Panc1 (cell line): ENCODE measurements around the gene TNPO3. TPM values are rescaled to one million over a fixed set of nuclear protein-coding genes. Genes with fewer than 3 reads are reported as not detected.

Experiments used
- ATAC-seq: fragments of 200-7000 bp; cut with Tn5 transposase; 2 replicates; pipeline ENCODE4 v1.9.1; 2020; ENCODE audit warnings: mild to moderate bottlenecking, moderate library complexity
- BruUV-seq: library from RNA; stranded (reverse); fragments of 400-500 nt; replicated peaks from 2 replicates; lab custom pipeline; 2021; lab: Mats Ljungman, UMichigan
- CTCF ChIA-PET: fragments of 300-600 bp; sonication (Branson Sonifier 250); formaldehyde crosslinking; loops from one replicate; lab custom pipeline; 2022; ENCODE audit warnings: antibody characterized with exemption; lab: Charles Lee
- POLR2A ChIA-PET: fragments of 300-600 bp; sonication (Branson Sonifier 250); formaldehyde crosslinking; loops from one replicate; lab custom pipeline; 2022; ENCODE audit warnings: antibody characterized with exemption; lab: Charles Lee
- DNase-seq: peaks from one replicate; pipeline ENCODE4 v3.0.0-alpha.2; 2010; ENCODE audit warnings: low read depth, low spot score
- H3K27ac ChIP-seq: 2 replicates; pipeline ENCODE4 v1.5.1; 2011; ENCODE audit warnings: mild to moderate bottlenecking, low read length, inconsistent platforms
- H3K27me3 ChIP-seq: fragments of 200-500 bp; sonication (Bioruptor generic); 2 replicates; pipeline ENCODE4 v1.6.0; 2014; ENCODE audit warnings: low read length, inconsistent platforms; ENCODE audit not compliant: control insufficient read depth, insufficient read depth
- H3K36me3 ChIP-seq: fragments of 200-500 bp; sonication (Bioruptor generic); 2 replicates; pipeline ENCODE4 v1.5.1; 2014; ENCODE audit warnings: inconsistent platforms, mild to moderate bottlenecking, low read length, moderate library complexity; ENCODE audit not compliant: control insufficient read depth, insufficient read depth
- H3K4me1 ChIP-seq: 2 replicates; pipeline ENCODE4 v1.5.1; 2011; ENCODE audit warnings: inconsistent platforms, mild to moderate bottlenecking, low read length, moderate library complexity; ENCODE audit not compliant: control insufficient read depth, insufficient read depth
- H3K4me3 ChIP-seq, 2 experiments: 2 replicates each; pipeline ENCODE4 v1.5.1; 2011 to 2012; ENCODE audit warnings: low read depth in 2 of 2, low read length in 2 of 2, mild to moderate bottlenecking in 2 of 2, inconsistent platforms in 1 of 2, moderate library complexity in 1 of 2
- H3K9me3 ChIP-seq: fragments of 200-500 bp; sonication (Bioruptor generic); 2 replicates; pipeline ENCODE4 v1.5.1; 2014; ENCODE audit warnings: low read depth, mild to moderate bottlenecking, inconsistent platforms, low read length, moderate library complexity; ENCODE audit not compliant: control insufficient read depth, insufficient read depth
- CTCF ChIP-seq: fragments of 450-650 bp; IDR thresholded peaks from 2 replicates; pipeline ENCODE4 v1.5.1; 2017; ENCODE audit warnings: mild to moderate bottlenecking
- POLR2AphosphoS5 ChIP-seq: IDR thresholded peaks from 2 replicates; pipeline ENCODE4 v1.6.1; 2012; ENCODE audit warnings: mild to moderate bottlenecking, low read depth, low read length, moderate library complexity
- REST ChIP-seq, 2 experiments: IDR thresholded peaks; 2 replicates each; pipeline ENCODE4 v1.6.1; 2011 to 2012; ENCODE audit warnings: low read depth in 2 of 2, control low read depth in 1 of 2, low read length in 1 of 2, mild to moderate bottlenecking in 1 of 2, moderate library complexity in 1 of 2; ENCODE audit not compliant: insufficient read depth in 1 of 2
- SIN3A ChIP-seq: IDR thresholded peaks from 2 replicates; pipeline ENCODE4 v1.6.1; 2012; ENCODE audit warnings: low read depth, mild to moderate bottlenecking, low read length, moderate library complexity, borderline replicate concordance; ENCODE audit not compliant: insufficient read depth
- TCF7L2 ChIP-seq: IDR thresholded peaks from 2 replicates; pipeline ENCODE4 v1.6.1; 2011; ENCODE audit warnings: mild to moderate bottlenecking, low read depth, low read length, inconsistent platforms
- in situ Hi-C: cut with HindIII; loops from 2 replicates; pipeline ENCODE4 v1.10.0; 2016; ENCODE audit warnings: low sequenced_read_pairs, low pct_unique_long_range_greater_than_20kb
- intact Hi-C: fragments of 100-400 bp; cut with micrococcal nuclease; formaldehyde crosslinking; loops from one replicate; pipeline ENCODE4 v1.10.0; 2022; ENCODE audit not compliant: unreplicated experiment
- total RNA-seq: library from RNA; stranded (reverse); gene quantifications from one replicate; pipeline ENCODE4 v1.2.1, GENCODE V29; 2021; ENCODE audit not compliant: unreplicated experiment

The TNPO3 gene
- total RNA-seq, 1 experiment from 2014 or later = 71.8 TPM

GRCh38 chr7:128906766-128907559, 147.9 kb downstream of the TNPO3 start:
- TF ChIP-seq POLR2AphosphoS5 (no peak), CTCF (no peak), REST (IDR thresholded peaks at IDR 0.05; ENCODE audit: insufficient read depth in 1 of 2, low read depth in 2 of 2, low read length in 1 of 2) (no peak), TCF7L2 (no peak), SIN3A (no peak)

GRCh38 chr7:128906001-128906765, 148.7 kb downstream of the TNPO3 start:
- intact Hi-C loops = no loop called here
- POLR2A ChIA-PET = no interaction called here
- TF ChIP-seq CTCF (no peak), REST (IDR thresholded peaks at IDR 0.05; ENCODE audit: insufficient read depth in 1 of 2, low read depth in 2 of 2, low read length in 1 of 2) (no peak), POLR2AphosphoS5 (no peak), TCF7L2 (no peak), SIN3A (no peak)

More at GRCh38 chr7:128906766-128907559, 147.9 kb downstream of the TNPO3 start:
- intact Hi-C loops (no loop called here), in situ Hi-C loops (no loop called here)
- no peaks in the 10 kb centered on the region for H3K9me3 ChIP-seq
- no peaks in the 10 kb centered on the region for H3K36me3 ChIP-seq
- no peaks in the 10 kb centered on the region for H3K27me3 ChIP-seq
- no peak overlapping the region for H3K4me3 ChIP-seq
- POLR2A ChIA-PET = no interaction called here
- H3K4me1 ChIP-seq = peaks cover 5% of the 10 kb centered on the region; the same call in 1 of the 2 replicates
- CTCF ChIA-PET = no interaction called here
- DNase-seq (no peak), ATAC-seq (no peak)
- H3K27ac ChIP-seq = no peak overlapping the region
- no TSS peak for BruUV-seq

More at GRCh38 chr7:128906001-128906765, 148.7 kb downstream of the TNPO3 start:
- Histone ChIP-seq H3K9me3 (no peaks in the 10 kb centered on the region), H3K4me3 (no peak overlapping the region), H3K4me1 (peaks cover 5% of the 10 kb centered on the region; the same call in 1 of the 2 replicates), H3K27ac (no peak overlapping the region), H3K27me3 (no peaks in the 10 kb centered on the region), H3K36me3 (no peaks in the 10 kb centered on the region)
- CTCF ChIA-PET = no interaction called here
- DNase-seq (no peak), ATAC-seq (no peak)
- no TSS peak for BruUV-seq
- in situ Hi-C loops = no loop called here
